ENCODE data around the gene USP47. TPM values are rescaled to one million over a fixed set of nuclear protein-coding genes. Genes with fewer than 3 reads are reported as not detected.

USP47 gene
- total RNA-seq, 3 donors from 2014 or later, result 82.9 to 118 (median 100.0) TPM

DNA sequence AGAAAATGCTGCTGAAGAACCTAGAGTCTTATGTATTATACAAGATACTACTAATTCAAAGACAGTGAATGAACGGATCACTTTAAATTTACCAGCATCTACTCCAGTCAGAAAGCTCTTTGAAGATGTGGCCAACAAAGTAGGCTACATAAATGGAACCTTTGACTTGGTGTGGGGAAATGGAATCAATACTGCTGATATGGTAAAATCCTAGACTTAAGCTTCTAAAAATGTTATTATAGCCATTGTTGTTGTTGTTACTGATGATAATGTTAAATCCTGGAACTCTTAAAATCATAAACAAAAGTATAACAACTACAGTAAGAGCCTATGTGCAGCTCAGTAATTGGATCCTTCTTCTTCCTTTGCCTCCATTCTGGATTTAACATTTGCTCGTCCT, 38.4 kb downstream of the USP47 start:
- Histone ChIP-seq H3K27me3 (no peaks in the 10 kb centered on the region), H3K27ac (no peak overlapping the region), H3K4me3 (no peak overlapping the region), H3K4me1 (no peaks in the 10 kb centered on the region), H3K9me3 (no peaks in the 10 kb centered on the region), H3K36me3 (no peaks in the 10 kb centered on the region)
- intact Hi-C loops (cut with DNase I; ENCODE audit: low total_unique reads), result no loop called here
- DNase-seq (ENCODE audit: low spot score in 2 of 2), result no peak
- TF ChIP-seq POLR2AphosphoS5 (IDR thresholded peaks at IDR 0.05) (no peak), POLR2A (IDR thresholded peaks at IDR 0.05) (no peak)
- TF ChIP-seq, protein P1, sequence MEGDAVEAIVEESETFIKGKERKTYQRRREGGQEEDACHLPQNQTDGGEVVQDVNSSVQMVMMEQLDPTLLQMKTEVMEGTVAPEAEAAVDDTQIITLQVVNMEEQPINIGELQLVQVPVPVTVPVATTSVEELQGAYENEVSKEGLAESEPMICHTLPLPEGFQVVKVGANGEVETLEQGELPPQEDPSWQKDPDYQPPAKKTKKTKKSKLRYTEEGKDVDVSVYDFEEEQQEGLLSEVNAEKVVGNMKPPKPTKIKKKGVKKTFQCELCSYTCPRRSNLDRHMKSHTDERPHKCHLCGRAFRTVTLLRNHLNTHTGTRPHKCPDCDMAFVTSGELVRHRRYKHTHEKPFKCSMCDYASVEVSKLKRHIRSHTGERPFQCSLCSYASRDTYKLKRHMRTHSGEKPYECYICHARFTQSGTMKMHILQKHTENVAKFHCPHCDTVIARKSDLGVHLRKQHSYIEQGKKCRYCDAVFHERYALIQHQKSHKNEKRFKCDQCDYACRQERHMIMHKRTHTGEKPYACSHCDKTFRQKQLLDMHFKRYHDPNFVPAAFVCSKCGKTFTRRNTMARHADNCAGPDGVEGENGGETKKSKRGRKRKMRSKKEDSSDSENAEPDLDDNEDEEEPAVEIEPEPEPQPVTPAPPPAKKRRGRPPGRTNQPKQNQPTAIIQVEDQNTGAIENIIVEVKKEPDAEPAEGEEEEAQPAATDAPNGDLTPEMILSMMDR (IDR thresholded peaks at IDR 0.05), result no peak

DNA sequence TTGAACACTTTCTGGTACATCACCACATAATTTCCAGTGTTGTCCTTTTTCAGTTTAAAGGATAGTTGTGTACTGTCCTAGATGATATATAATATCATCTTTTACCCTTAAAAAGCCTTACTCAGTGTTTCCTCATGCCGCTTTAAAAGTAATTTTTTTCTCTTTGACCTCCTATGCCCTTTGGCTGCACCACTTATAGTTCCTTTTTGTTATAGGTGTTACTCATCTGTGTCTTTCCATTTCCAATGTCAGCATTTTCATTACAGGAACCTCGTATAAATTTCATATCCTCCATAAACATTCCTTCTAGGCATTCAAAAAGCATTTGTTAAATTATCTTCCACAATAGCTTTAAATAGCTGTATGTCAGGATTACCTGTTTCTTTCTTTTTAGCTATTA, 40.8 kb downstream of the USP47 start:
- Histone ChIP-seq H3K4me3 (no peak overlapping the region), H3K27me3 (no peaks in the 10 kb centered on the region), H3K27ac (no peak overlapping the region), H3K4me1 (no peaks in the 10 kb centered on the region), H3K9me3 (no peaks in the 10 kb centered on the region), H3K36me3 (no peaks in the 10 kb centered on the region)
- no peak for DNase-seq (ENCODE audit: low spot score in 2 of 2)
- TF ChIP-seq, protein P1 (IDR thresholded peaks at IDR 0.05), result no peak
- TF ChIP-seq POLR2AphosphoS5 (IDR thresholded peaks at IDR 0.05), result no peak
- TF ChIP-seq POLR2A (IDR thresholded peaks at IDR 0.05), result no peak
- intact Hi-C loops (cut with DNase I; ENCODE audit: low total_unique reads), result no loop called here

DNA sequence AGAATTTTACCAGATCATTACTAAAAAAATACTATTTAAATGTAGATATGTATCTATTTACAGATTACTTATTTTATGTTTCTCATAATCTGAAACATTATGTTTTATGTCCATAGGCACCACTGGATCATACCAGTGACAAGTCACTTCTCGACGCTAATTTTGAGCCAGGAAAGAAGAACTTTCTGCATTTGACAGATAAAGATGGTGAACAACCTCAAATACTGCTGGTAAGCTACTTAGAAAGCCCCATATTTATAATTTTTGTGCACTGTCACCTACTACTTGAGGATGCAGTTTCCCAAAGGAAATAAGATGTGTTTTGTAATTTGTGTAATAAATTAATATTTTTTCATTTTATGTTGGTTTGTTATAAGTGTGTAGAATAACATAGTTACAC, 42.6 kb downstream of the USP47 start:
- TF ChIP-seq, protein P1 (IDR thresholded peaks at IDR 0.05), result no peak
- TF ChIP-seq POLR2AphosphoS5 (IDR thresholded peaks at IDR 0.05) (no peak), POLR2A (IDR thresholded peaks at IDR 0.05) (no peak)
- no peaks in the 10 kb centered on the region for H3K36me3 ChIP-seq
- H3K9me3 ChIP-seq, result no peaks in the 10 kb centered on the region
- DNase-seq (ENCODE audit: low spot score in 2 of 2), result no peak
- intact Hi-C loops (cut with DNase I; ENCODE audit: low total_unique reads), result no loop called here
- no peaks in the 10 kb centered on the region for H3K4me1 ChIP-seq
- H3K27ac ChIP-seq, result no peak overlapping the region
- no peak overlapping the region for H3K4me3 ChIP-seq
- no peaks in the 10 kb centered on the region for H3K27me3 ChIP-seq

DNA sequence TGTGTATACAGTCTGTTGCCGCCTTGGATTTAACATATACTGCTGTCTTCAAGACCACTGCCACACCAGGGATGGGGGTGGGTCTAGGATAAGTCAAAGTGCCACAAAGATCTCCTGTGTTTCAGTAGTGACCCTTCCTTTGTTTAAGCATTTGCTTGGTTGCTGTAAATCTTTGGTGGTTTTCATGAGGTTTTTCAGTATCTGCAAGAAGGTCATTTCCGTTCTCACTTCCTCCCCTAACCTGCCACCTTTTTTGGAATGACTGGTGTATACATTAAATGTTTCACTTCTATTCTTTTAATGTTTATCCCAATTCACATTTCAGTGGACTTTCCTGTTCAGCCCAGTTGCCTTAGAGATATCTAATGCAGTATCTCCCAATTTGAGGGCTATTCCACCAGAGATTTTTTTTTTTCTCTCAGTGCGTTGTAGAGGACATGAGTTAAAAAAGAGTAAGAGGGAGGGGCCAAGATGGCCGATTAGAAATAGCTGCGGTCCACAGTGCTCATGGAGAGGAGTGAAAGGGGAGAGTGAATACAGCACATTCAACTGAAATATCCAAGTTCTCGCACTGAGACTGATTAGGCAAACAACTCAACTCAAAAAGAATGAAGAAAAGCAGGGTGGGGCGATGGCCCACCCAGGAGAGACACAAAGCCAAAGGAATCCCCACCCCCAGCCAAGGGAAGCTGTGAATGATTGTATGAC, 43.2 kb downstream of the USP47 start:
- H3K9me3 ChIP-seq, result no peaks in the 10 kb centered on the region
- no peak for DNase-seq (ENCODE audit: low spot score in 2 of 2)
- H3K4me1 ChIP-seq, result no peaks in the 10 kb centered on the region
- no peaks in the 10 kb centered on the region for H3K36me3 ChIP-seq
- no peak overlapping the region for H3K27ac ChIP-seq
- TF ChIP-seq POLR2AphosphoS5 (IDR thresholded peaks at IDR 0.05) (no peak), POLR2A (IDR thresholded peaks at IDR 0.05) (no peak)
- TF ChIP-seq, protein P1 (IDR thresholded peaks at IDR 0.05), result no peak
- no peak overlapping the region for H3K4me3 ChIP-seq
- H3K27me3 ChIP-seq, result no peaks in the 10 kb centered on the region
- intact Hi-C loops (cut with DNase I; ENCODE audit: low total_unique reads), result no loop called here

DNA sequence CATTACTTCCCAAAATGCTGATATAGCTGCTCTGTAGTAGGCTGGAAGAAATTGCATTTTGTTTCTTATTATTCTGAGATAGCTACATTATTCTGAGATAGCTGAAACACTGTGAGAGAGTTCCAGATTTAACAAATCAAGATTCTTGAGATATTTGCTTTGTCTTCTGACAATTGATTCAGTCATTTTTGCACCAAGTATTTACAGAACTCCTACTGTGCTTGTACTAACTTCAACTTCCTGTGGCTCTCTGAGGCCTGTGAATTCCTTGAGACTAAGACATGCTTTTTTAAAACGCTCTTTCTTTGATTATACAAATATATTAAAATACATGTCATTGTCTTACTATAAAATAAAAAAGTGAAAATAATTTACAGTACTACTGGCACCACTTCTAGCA, 52.7 kb downstream of the USP47 start:
- no peak overlapping the region for H3K4me3 ChIP-seq

More for the DNA sequence above, 52.7 kb downstream of the USP47 start:
- no peaks in the 10 kb centered on the region for H3K36me3 ChIP-seq
- intact Hi-C loops (cut with DNase I; ENCODE audit: low total_unique reads), result no loop called here
- H3K4me1 ChIP-seq, result no peaks in the 10 kb centered on the region
- DNase-seq (ENCODE audit: low spot score in 2 of 2), result no peak
- H3K27ac ChIP-seq, result no peak overlapping the region
- TF ChIP-seq, protein P1 (IDR thresholded peaks at IDR 0.05), result no peak
- TF ChIP-seq POLR2A (IDR thresholded peaks at IDR 0.05) (no peak), POLR2AphosphoS5 (IDR thresholded peaks at IDR 0.05) (no peak)
- H3K27me3 ChIP-seq, result no peaks in the 10 kb centered on the region
- no peaks in the 10 kb centered on the region for H3K9me3 ChIP-seq
